ENCODE results near the gene DEFB123.

- TF ChIP-seq POLR2A (IDR thresholded peaks at IDR 0.05) = no peak
- TF ChIP-seq, protein P1, sequence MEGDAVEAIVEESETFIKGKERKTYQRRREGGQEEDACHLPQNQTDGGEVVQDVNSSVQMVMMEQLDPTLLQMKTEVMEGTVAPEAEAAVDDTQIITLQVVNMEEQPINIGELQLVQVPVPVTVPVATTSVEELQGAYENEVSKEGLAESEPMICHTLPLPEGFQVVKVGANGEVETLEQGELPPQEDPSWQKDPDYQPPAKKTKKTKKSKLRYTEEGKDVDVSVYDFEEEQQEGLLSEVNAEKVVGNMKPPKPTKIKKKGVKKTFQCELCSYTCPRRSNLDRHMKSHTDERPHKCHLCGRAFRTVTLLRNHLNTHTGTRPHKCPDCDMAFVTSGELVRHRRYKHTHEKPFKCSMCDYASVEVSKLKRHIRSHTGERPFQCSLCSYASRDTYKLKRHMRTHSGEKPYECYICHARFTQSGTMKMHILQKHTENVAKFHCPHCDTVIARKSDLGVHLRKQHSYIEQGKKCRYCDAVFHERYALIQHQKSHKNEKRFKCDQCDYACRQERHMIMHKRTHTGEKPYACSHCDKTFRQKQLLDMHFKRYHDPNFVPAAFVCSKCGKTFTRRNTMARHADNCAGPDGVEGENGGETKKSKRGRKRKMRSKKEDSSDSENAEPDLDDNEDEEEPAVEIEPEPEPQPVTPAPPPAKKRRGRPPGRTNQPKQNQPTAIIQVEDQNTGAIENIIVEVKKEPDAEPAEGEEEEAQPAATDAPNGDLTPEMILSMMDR (IDR thresholded peaks at IDR 0.05) = no peak
These were observed 36.3 kb downstream of the DEFB123 start for GRCh38 chr20:31476643-31477215.

All from uterus (tissue), 2 donors.